Lung (tissue), 12 donors: ENCODE results near the gene SHROOM1. TPM values are rescaled to one million over a fixed set of nuclear protein-coding genes. Genes with fewer than 3 reads are reported as not detected.
A peak's percentile ranks its signal among the peaks of the same experiment; 100 is the strongest.

Experiments
- ATAC-seq: fragments of 200-7000 bp; cut with Tn5 transposase; one replicate; pipeline ENCODE4 v1.9.1; 2020; ENCODE audit warnings: moderate number of reproducible peaks; ENCODE audit not compliant: insufficient read depth, low FRiP score
- DNase-seq, 3 donors: peaks; one replicate each; pipeline ENCODE4 v3.0.0-alpha.2; 2013 to 2017
- H3K27ac ChIP-seq, 2 donors: one replicate each; pipeline ENCODE4 v1.5.1; 2013; ENCODE audit warnings: mild to moderate bottlenecking in 2 of 2, moderate library complexity in 2 of 2, control low read depth in 1 of 2, inconsistent platforms in 1 of 2, low read depth in 1 of 2, low read length in 1 of 2
- H3K27me3 ChIP-seq, 3 donors: one replicate each; pipeline ENCODE4 v1.5.1; 2013; ENCODE audit warnings: low read length in 2 of 3; ENCODE audit not compliant: control insufficient read depth in 3 of 3, insufficient read depth in 3 of 3
- H3K36me3 ChIP-seq, 4 donors: one replicate each; pipeline ENCODE4 v1.5.1; 2013; ENCODE audit warnings: low read length in 4 of 4, mild to moderate bottlenecking in 1 of 4, moderate library complexity in 1 of 4; ENCODE audit not compliant: control insufficient read depth in 4 of 4, insufficient read depth in 4 of 4
- H3K4me1 ChIP-seq, 5 donors: one replicate each; pipeline ENCODE4 v1.5.1; 2013; ENCODE audit warnings: low read length in 5 of 5, mild to moderate bottlenecking in 2 of 5, moderate library complexity in 1 of 5; ENCODE audit not compliant: control insufficient read depth in 5 of 5, insufficient read depth in 5 of 5
- H3K4me3 ChIP-seq: one replicate; pipeline ENCODE4 v1.5.1; 2013; ENCODE audit warnings: mild to moderate bottlenecking, control low read depth, moderate library complexity
- H3K9ac ChIP-seq, 2 donors: one replicate each; pipeline ENCODE4 v1.5.1; 2013; ENCODE audit warnings: low read length in 2 of 2, control low read depth in 1 of 2; ENCODE audit not compliant: insufficient read depth in 1 of 2
- H3K9me3 ChIP-seq, 4 donors: one replicate each; pipeline ENCODE4 v1.5.1; 2013; ENCODE audit warnings: low read length in 3 of 4, mild to moderate bottlenecking in 1 of 4, moderate library complexity in 1 of 4; ENCODE audit not compliant: control insufficient read depth in 4 of 4, insufficient read depth in 3 of 4
- CTCF ChIP-seq: IDR thresholded peaks from 2 replicates; pipeline ENCODE4 v1.5.1; 2012; ENCODE audit warnings: mild to moderate bottlenecking; ENCODE audit errors: control extremely low read depth, extremely low read depth
- WGBS, 2 donors: extraction: QIAGEN DNeasy Blood & Tissue Kit; methylation state at CpG; one replicate each; pipeline ENCODE4 v1.1.7; 2013; 5-methylcytosine and 5-hydroxymethylcytosine counted together
- polyA plus RNA-seq, 2 donors: library from polyadenylated mRNA; stranded (reverse); fragments of 200-250 nt; gene quantifications; one replicate each; pipeline ENCODE4 v1.2.1, GENCODE V29; 2013
- total RNA-seq, 2 donors: library from RNA; depleted of rRNA in 1 of 2; stranded (reverse); fragments of >200 nt in 1 of 2; gene quantifications; one replicate each; pipeline ENCODE4 v1.2.1, GENCODE V29; 2014 to 2021
- donor health status: control.
- donor health status: control.
- donor health status: Bipolar disorder and iron deficiency.
- donor health status: healthy.
- donor health status: DM: yes; HTN: yes; CAD: no.

Gene SHROOM1
- total and polyA plus RNA-seq, 4 donors: 7.0 to 21.9 (median 11.4) TPM

- TF ChIP-seq CTCF: peak; percentile 92
- Histone ChIP-seq H3K36me3 (peaks cover 0 to 4% (median 0%) of the 10 kb centered on the region in 4 donors), H3K4me3 (no peak overlapping the region), H3K9ac (peak overlapping the region in 1 of 2 donors; percentile 40), H3K27me3 (peaks cover 0 to 11% (median 10%) of the 10 kb centered on the region in 3 donors), H3K27ac (no peak overlapping the region), H3K4me1 (peaks cover 0 to 28% (median 0%) of the 10 kb centered on the region in 5 donors), H3K9me3 (no peaks in the 10 kb centered on the region)
- 27 to 28% methylated on average over 15 of the region's 15 CpGs for WGBS, 2 donors
- peak; percentile 83 for ATAC-seq
- DNase-seq: peak; percentile 90 to 93 (median 91)
Measured at GRCh38 chr5:132820162-132820754, 10.2 kb downstream of the SHROOM1 start.

GRCh38 chr5:132819468-132819867, 11.0 kb downstream of the SHROOM1 start:
- 16 to 29% methylated on average over 26 of the region's 26 CpGs for WGBS, 2 donors
- DNase-seq (no peak), ATAC-seq (no peak)
- peaks cover 0 to 18% (median 18%) of the 10 kb centered on the region in 3 donors for H3K27me3 ChIP-seq
- H3K9ac ChIP-seq: peak overlapping the region in 1 of 2 donors; percentile 40
- peaks cover 0 to 3% (median 0%) of the 10 kb centered on the region in 4 donors for H3K36me3 ChIP-seq
- no peaks in the 10 kb centered on the region for H3K9me3 ChIP-seq
- H3K4me3 ChIP-seq: no peak overlapping the region
- no peak overlapping the region for H3K27ac ChIP-seq
- H3K4me1 ChIP-seq: peaks cover 0 to 28% (median 0%) of the 10 kb centered on the region in 5 donors
- TF ChIP-seq CTCF: no peak

- WGBS, 2 donors: 64 to 82% methylated on average over 1 of the region's 1 CpG
Measured at GRCh38 chr5:132817011-132817410, 13.4 kb downstream of the SHROOM1 start.

More at GRCh38 chr5:132817011-132817410, 13.4 kb downstream of the SHROOM1 start:
- Histone ChIP-seq H3K27ac (no peak overlapping the region), H3K27me3 (peaks cover 0 to 28% (median 28%) of the 10 kb centered on the region in 3 donors), H3K4me1 (peaks cover 0 to 16% (median 0%) of the 10 kb centered on the region in 5 donors), H3K9me3 (no peaks in the 10 kb centered on the region), H3K36me3 (no peaks in the 10 kb centered on the region), H3K4me3 (no peak overlapping the region), H3K9ac (peak overlapping the region in 1 of 2 donors; percentile 42)
- TF ChIP-seq CTCF: no peak
- DNase-seq (no peak), ATAC-seq (no peak)
